Measurements from ENCODE around the gene CCDC107. TPM values are rescaled to one million over a fixed set of nuclear protein-coding genes. Genes with fewer than 3 reads are reported as not detected.

The CCDC107 gene
- total and polyA plus RNA-seq, 2 of the 13 experiments (the other 11 are each of a cell fraction or from before 2014, with no cell fraction given) = 7.1 to 15.2 TPM

GRCh38 chr9:35664531-35665470 is 6.7 kb downstream of the CCDC107 start, which contains the start of gene ARHGEF39 (continued):
- TF ChIP-seq HNF1A (IDR thresholded peaks at IDR 0.05; ENCODE audit: low read depth) (no peak), HNF1A (CRISPR knock-in tag; IDR thresholded peaks at IDR 0.05; ENCODE audit: borderline replicate concordance) (0 out of 2 replicates have a peak, but pooled peaks have one; percentile 58), ZNF20 (CRISPR knock-in tag; IDR thresholded peaks at IDR 0.05) (no peak), ZNF878 (CRISPR knock-in tag; IDR thresholded peaks at IDR 0.05) (peak; percentile 97), ZHX2 (IDR thresholded peaks at IDR 0.05; ENCODE audit: low read depth) (no peak), ZHX2 (CRISPR knock-in tag; IDR thresholded peaks at IDR 0.05; ENCODE audit: borderline replicate concordance) (no peak; the same call in 1 of the 2 replicates), MAFK (conservative IDR thresholded peaks at IDR 0.05 in 1 of 2, IDR thresholded peaks at IDR 0.05 in 1 of 2; ENCODE audit: low read length in 2 of 2) (no peak), ZNF317 (CRISPR knock-in tag; IDR thresholded peaks at IDR 0.05) (no peak), ZNF431 (CRISPR knock-in tag; IDR thresholded peaks at IDR 0.05; ENCODE audit: borderline replicate concordance, low read depth) (peak; percentile 72; the same call in 1 of the 2 replicates), CBX1 (IDR thresholded peaks at IDR 0.05; ENCODE audit: low read depth) (peak; percentile 86), ZNF333 (CRISPR knock-in tag; IDR thresholded peaks at IDR 0.05; ENCODE audit: borderline replicate concordance) (no peak; the same call in 1 of the 2 replicates), ZNF691 (CRISPR knock-in tag; IDR thresholded peaks at IDR 0.05; ENCODE audit: borderline replicate concordance, low read depth) (no peak), ZNF251 (CRISPR knock-in tag; IDR thresholded peaks at IDR 0.05) (no peak), HOXA3 (CRISPR knock-in tag; IDR thresholded peaks at IDR 0.05) (peak; percentile 77; the same call in 1 of the 2 replicates), JUN (CRISPR knock-in tag; IDR thresholded peaks at IDR 0.05) (no peak), CREB3 (CRISPR knock-in tag; IDR thresholded peaks at IDR 0.05) (no peak), RXRA (CRISPR knock-in tag; IDR thresholded peaks at IDR 0.05) (peak; percentile 60; the same call in 1 of the 2 replicates)
